Stomach (tissue), 4 donors: ENCODE results near the gene CDC14A.

Source experiments
- EP300 ChIP-seq: sonication (generic); formaldehyde crosslinking; IDR thresholded peaks from one replicate; pipeline ENCODE4 v1.6.1; 2017; ENCODE audit warnings: antibody characterized with exemption
- POLR2A ChIP-seq, 4 donors: fragments of 450-650 bp; IDR thresholded peaks; one replicate each; pipeline ENCODE4 v1.6.1; 2016; ENCODE audit warnings: antibody characterized with exemption in 4 of 4, control low read depth in 2 of 4, mild to moderate bottlenecking in 1 of 4, moderate library complexity in 1 of 4
- POLR2AphosphoS5 ChIP-seq, 3 donors: sonication (generic); formaldehyde crosslinking; IDR thresholded peaks; one replicate each; pipeline ENCODE4 v1.6.1; 2016; ENCODE audit warnings: antibody characterized with exemption in 3 of 3
- TF ChIP-seq, protein P1 (sequence below), 7 experiments: fragments of 450-650 bp in 4 of 7; fragments of 200-600 bp in 3 of 7; sonication (generic) in 3 of 7; IDR thresholded peaks; one replicate each; pipeline ENCODE4 v1.5.1; 2016 to 2019; ENCODE audit warnings: antibody characterized with exemption in 7 of 7, control low read depth in 2 of 7, mild to moderate bottlenecking in 1 of 7

DNA sequence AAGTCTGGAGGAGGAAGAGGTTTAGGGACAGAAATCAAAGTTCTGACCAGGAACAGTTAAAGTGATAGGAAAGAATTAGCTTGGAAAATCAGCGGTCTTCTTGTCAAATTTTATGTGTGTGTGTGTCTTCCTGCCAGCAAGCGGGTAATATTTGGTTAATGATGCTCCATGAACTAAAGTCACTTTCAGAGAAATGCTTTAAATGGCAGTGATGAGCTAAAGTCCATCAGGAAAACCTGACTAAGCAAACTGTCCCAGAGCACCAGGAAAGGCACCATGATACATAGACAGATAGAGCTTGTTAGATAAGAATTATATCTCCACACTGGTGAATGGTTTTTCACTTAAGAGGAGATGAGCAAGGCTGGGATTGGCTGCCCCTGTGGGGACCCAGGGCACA, 10.0 kb upstream of the CDC14A start:
- TF ChIP-seq POLR2AphosphoS5 (IDR thresholded peaks at IDR 0.05) (no peak), POLR2A (IDR thresholded peaks at IDR 0.05) (no peak), EP300 (no peak)
- TF ChIP-seq, protein P1, sequence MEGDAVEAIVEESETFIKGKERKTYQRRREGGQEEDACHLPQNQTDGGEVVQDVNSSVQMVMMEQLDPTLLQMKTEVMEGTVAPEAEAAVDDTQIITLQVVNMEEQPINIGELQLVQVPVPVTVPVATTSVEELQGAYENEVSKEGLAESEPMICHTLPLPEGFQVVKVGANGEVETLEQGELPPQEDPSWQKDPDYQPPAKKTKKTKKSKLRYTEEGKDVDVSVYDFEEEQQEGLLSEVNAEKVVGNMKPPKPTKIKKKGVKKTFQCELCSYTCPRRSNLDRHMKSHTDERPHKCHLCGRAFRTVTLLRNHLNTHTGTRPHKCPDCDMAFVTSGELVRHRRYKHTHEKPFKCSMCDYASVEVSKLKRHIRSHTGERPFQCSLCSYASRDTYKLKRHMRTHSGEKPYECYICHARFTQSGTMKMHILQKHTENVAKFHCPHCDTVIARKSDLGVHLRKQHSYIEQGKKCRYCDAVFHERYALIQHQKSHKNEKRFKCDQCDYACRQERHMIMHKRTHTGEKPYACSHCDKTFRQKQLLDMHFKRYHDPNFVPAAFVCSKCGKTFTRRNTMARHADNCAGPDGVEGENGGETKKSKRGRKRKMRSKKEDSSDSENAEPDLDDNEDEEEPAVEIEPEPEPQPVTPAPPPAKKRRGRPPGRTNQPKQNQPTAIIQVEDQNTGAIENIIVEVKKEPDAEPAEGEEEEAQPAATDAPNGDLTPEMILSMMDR (IDR thresholded peaks at IDR 0.05), result no peak
